CD4-positive, CD25-positive, alpha-beta regulatory T cell (primary cell): ENCODE measurements around the gene CAMK1D. TPM values are rescaled to one million over a fixed set of nuclear protein-coding genes. Genes with fewer than 3 reads are reported as not detected.

Source experiments
- ATAC-seq, 2 donors: fragments of 150-1000 bp; cut with Tn5 transposase; one replicate each; pipeline ENCODE4 v1.10.0; 2021; ENCODE audit warnings: low read depth in 2 of 2, moderate number of reproducible peaks in 2 of 2, moderate library complexity in 1 of 2
- DNase-seq, 3 donors: peaks; one replicate each; pipeline versions ENCODE4 v3.0.0 to v3.0.0-alpha.2; 2012 to 2022; ENCODE audit warnings: mixed read lengths in 1 of 3
- H3K27ac ChIP-seq: one replicate; pipeline ENCODE4 v1.7.0; 2013; ENCODE audit warnings: mild to moderate bottlenecking, low read length; ENCODE audit not compliant: insufficient read depth, poor library complexity, severe bottlenecking
- H3K27me3 ChIP-seq: one replicate; pipeline ENCODE4 v1.7.0; 2013; ENCODE audit warnings: low read length; ENCODE audit not compliant: control insufficient read depth, insufficient read depth
- H3K36me3 ChIP-seq: one replicate; pipeline ENCODE4 v1.7.0; 2013; ENCODE audit warnings: mild to moderate bottlenecking, low read length, moderate library complexity; ENCODE audit not compliant: control insufficient read depth, insufficient read depth
- H3K4me1 ChIP-seq: 2 replicates; pipeline ENCODE4 v1.7.0; 2013; ENCODE audit warnings: mild to moderate bottlenecking, low read length; ENCODE audit not compliant: insufficient read depth, control insufficient read depth, poor library complexity, severe bottlenecking
- H3K4me3 ChIP-seq: one replicate; pipeline ENCODE4 v1.7.0; 2013; ENCODE audit warnings: low read depth, mild to moderate bottlenecking, low read length, moderate library complexity
- H3K9me3 ChIP-seq, 2 experiments: 1 replicate in 1 of 2; 2 replicates in 1 of 2; pipeline ENCODE4 v1.7.0; 2013; ENCODE audit warnings: low read length in 2 of 2, mild to moderate bottlenecking in 1 of 2, moderate library complexity in 1 of 2; ENCODE audit not compliant: control insufficient read depth in 2 of 2
- H3K27ac Mint-ChIP-seq, 3 donors: one replicate each; pipeline ENCODE4 v1.8.0; 2020 to 2022; ENCODE audit warnings: mild to moderate bottlenecking in 3 of 3, mixed read lengths in 3 of 3, moderate library complexity in 2 of 3
- H3K27me3 Mint-ChIP-seq: one replicate; pipeline ENCODE4 v1.8.0; 2022; ENCODE audit warnings: mild to moderate bottlenecking, mixed read lengths
- H3K36me3 Mint-ChIP-seq: one replicate; pipeline ENCODE4 v1.8.0; 2020; ENCODE audit warnings: mixed read lengths
- H3K4me1 Mint-ChIP-seq, 4 donors: one replicate each; pipeline ENCODE4 v1.8.0; 2020 to 2022; ENCODE audit warnings: mixed read lengths in 4 of 4, mild to moderate bottlenecking in 1 of 4
- H3K4me3 Mint-ChIP-seq, 4 donors: one replicate each; pipeline ENCODE4 v1.8.0; 2020 to 2022; ENCODE audit warnings: mild to moderate bottlenecking in 4 of 4, mixed read lengths in 4 of 4, moderate library complexity in 3 of 4
- H3K9me3 Mint-ChIP-seq, 7 donors: one replicate each; pipeline ENCODE4 v1.8.0; 2020 to 2022; ENCODE audit warnings: mixed read lengths in 7 of 7, mild to moderate bottlenecking in 3 of 7, moderate library complexity in 2 of 7
- polyA plus RNA-seq, 4 donors: library from polyadenylated mRNA; unstranded; fragments of 300-500 nt; fragmentation: Illumina TruSeq; gene quantifications; one replicate each; pipeline ENCODE4 v1.2.3, GENCODE V29; 2021
- total RNA-seq: library from RNA; stranded (reverse); gene quantifications from one replicate; pipeline ENCODE4 v1.2.3, GENCODE V29; 2022

Gene CAMK1D
- total and polyA plus RNA-seq, 5 donors from 2014 or later = 4.4 to 25.3 (median 5.2) TPM

GRCh38 chr10:12782537-12782936 is 433.2 kb downstream of the CAMK1D start:
- ATAC-seq (no peak), DNase-seq (peak in 1 of 3 donors; percentile 44)
- Mint-ChIP-seq H3K27ac (peak overlapping the region in 1 of 3 donors; percentile 70), H3K27me3 (no peaks in the 10 kb centered on the region), H3K36me3 (peaks cover 32% of the 10 kb centered on the region), H3K4me3 (no peak overlapping the region), H3K9me3 (no peaks in the 10 kb centered on the region), H3K4me1 (peaks cover 0 to 9% (median 3%) of the 10 kb centered on the region in 4 donors)
- Histone ChIP-seq H3K9me3 (no peaks in the 10 kb centered on the region), H3K36me3 (peaks cover 4% of the 10 kb centered on the region), H3K27ac (no peak overlapping the region), H3K4me1 (no peaks in the 10 kb centered on the region), H3K4me3 (no peak overlapping the region), H3K27me3 (no peaks in the 10 kb centered on the region)

- H3K4me1 Mint-ChIP-seq = peaks cover 0 to 9% (median 3%) of the 10 kb centered on the region in 4 donors
- DNase-seq (no peak), ATAC-seq (no peak)
- H3K9me3 Mint-ChIP-seq = no peaks in the 10 kb centered on the region
- H3K36me3 ChIP-seq = peaks cover 4% of the 10 kb centered on the region
- peaks cover 32% of the 10 kb centered on the region for H3K36me3 Mint-ChIP-seq
- H3K4me3 Mint-ChIP-seq = no peak overlapping the region
- H3K27me3 ChIP-seq = no peaks in the 10 kb centered on the region
- no peak overlapping the region for H3K27ac ChIP-seq
- H3K4me1 ChIP-seq = no peaks in the 10 kb centered on the region
- peak overlapping the region in 1 of 3 donors; percentile 90 for H3K27ac Mint-ChIP-seq
- H3K9me3 ChIP-seq = no peaks in the 10 kb centered on the region
- no peak overlapping the region for H3K4me3 ChIP-seq
- H3K27me3 Mint-ChIP-seq = no peaks in the 10 kb centered on the region
Measured at GRCh38 chr10:12783293-12783692, 433.9 kb downstream of the CAMK1D start.

DNA sequence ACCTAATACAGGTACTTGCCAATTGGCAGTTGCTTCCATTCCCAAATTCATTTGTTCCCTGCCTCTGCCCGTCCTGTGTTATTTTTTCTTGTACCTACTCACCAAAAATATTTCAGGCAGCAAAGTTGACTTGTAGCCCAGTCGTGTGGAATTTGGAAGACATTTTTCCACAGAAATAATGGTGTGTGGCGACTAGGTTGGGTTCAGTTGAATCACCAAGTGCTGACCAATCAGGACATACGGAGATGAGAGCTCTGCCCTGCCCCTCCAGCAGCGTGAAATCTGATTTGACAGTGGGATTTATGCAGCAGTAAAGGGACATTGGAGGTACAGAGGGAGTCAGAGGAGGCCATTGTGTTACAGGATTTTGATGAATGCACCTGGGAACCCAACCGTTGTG is 435.3 kb downstream of the CAMK1D start:
- peaks cover 0 to 9% (median 3%) of the 10 kb centered on the region in 4 donors for H3K4me1 Mint-ChIP-seq
- Histone ChIP-seq H3K9me3 (no peaks in the 10 kb centered on the region), H3K36me3 (peaks cover 4% of the 10 kb centered on the region), H3K4me3 (no peak overlapping the region), H3K4me1 (no peaks in the 10 kb centered on the region), H3K27me3 (no peaks in the 10 kb centered on the region), H3K27ac (no peak overlapping the region)
- peaks cover 33% of the 10 kb centered on the region for H3K36me3 Mint-ChIP-seq
- H3K27ac Mint-ChIP-seq = no peak overlapping the region
- ATAC-seq = no peak
- no peaks in the 10 kb centered on the region for H3K9me3 Mint-ChIP-seq
- no peak for DNase-seq
- no peak overlapping the region for H3K4me3 Mint-ChIP-seq
- no peaks in the 10 kb centered on the region for H3K27me3 Mint-ChIP-seq

- H3K27ac ChIP-seq = no peak overlapping the region
- DNase-seq (no peak), ATAC-seq (no peak)
- peaks cover 0 to 9% (median 3%) of the 10 kb centered on the region in 4 donors for H3K4me1 Mint-ChIP-seq
- peaks cover 4% of the 10 kb centered on the region for H3K36me3 ChIP-seq
- H3K27me3 Mint-ChIP-seq = no peaks in the 10 kb centered on the region
- no peak overlapping the region for H3K4me3 Mint-ChIP-seq
- peaks cover 35% of the 10 kb centered on the region for H3K36me3 Mint-ChIP-seq
- no peaks in the 10 kb centered on the region for H3K9me3 ChIP-seq
- H3K4me1 ChIP-seq = no peaks in the 10 kb centered on the region
- no peaks in the 10 kb centered on the region for H3K27me3 ChIP-seq
- H3K4me3 ChIP-seq = no peak overlapping the region
- H3K9me3 Mint-ChIP-seq = no peaks in the 10 kb centered on the region
- H3K27ac Mint-ChIP-seq = no peak overlapping the region
Measured at GRCh38 chr10:12785415-12785831, 436.1 kb downstream of the CAMK1D start.

- Mint-ChIP-seq H3K36me3 (peaks cover 32% of the 10 kb centered on the region), H3K9me3 (no peaks in the 10 kb centered on the region), H3K4me1 (peaks cover 0 to 5% (median 3%) of the 10 kb centered on the region in 4 donors), H3K27ac (no peak overlapping the region), H3K27me3 (no peaks in the 10 kb centered on the region), H3K4me3 (no peak overlapping the region)
- DNase-seq (no peak), ATAC-seq (no peak)
- H3K4me3 ChIP-seq = no peak overlapping the region
- H3K27me3 ChIP-seq = no peaks in the 10 kb centered on the region
- H3K36me3 ChIP-seq = no peaks in the 10 kb centered on the region
- H3K9me3 ChIP-seq = no peaks in the 10 kb centered on the region
- H3K27ac ChIP-seq = no peak overlapping the region
- H3K4me1 ChIP-seq = no peaks in the 10 kb centered on the region
Measured at GRCh38 chr10:12787297-12787696, 437.9 kb downstream of the CAMK1D start.

DNA sequence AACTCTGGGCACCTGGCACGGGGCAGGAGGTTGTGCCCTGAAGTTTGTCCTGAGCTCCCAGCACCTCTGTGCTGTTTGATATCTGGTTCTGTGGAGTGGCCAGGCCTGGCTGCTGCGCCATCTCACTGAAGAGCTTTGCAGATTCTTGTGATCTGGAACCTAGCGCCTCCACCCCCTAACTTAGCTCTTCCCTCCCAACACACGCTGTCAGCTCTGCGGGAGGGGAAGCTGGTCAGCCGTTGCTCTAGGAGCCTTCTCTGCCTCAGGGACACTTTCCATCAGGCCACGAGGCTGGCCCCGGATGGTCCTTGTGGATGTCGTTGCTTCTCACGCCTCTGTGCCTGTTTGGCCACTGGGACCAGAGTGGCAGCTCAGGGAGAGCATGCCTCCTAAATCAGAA is 438.9 kb downstream of the CAMK1D start:
- no peak for ATAC-seq

GRCh38 chr10:12790270-12790669 is 440.9 kb downstream of the CAMK1D start:
- H3K27me3 Mint-ChIP-seq = no peaks in the 10 kb centered on the region
- no peak overlapping the region for H3K4me3 ChIP-seq
- no peaks in the 10 kb centered on the region for H3K27me3 ChIP-seq
- H3K36me3 Mint-ChIP-seq = peaks cover 41% of the 10 kb centered on the region
- H3K4me3 Mint-ChIP-seq = no peak overlapping the region
- H3K4me1 Mint-ChIP-seq = no peaks in the 10 kb centered on the region
- ATAC-seq (no peak), DNase-seq (no peak)
- H3K36me3 ChIP-seq = no peaks in the 10 kb centered on the region
- H3K27ac ChIP-seq = no peak overlapping the region
- H3K4me1 ChIP-seq = no peaks in the 10 kb centered on the region
- no peaks in the 10 kb centered on the region for H3K9me3 ChIP-seq
- no peak overlapping the region for H3K27ac Mint-ChIP-seq
- H3K9me3 Mint-ChIP-seq = peaks cover 0 to 4% (median 0%) of the 10 kb centered on the region in 7 donors

More for the DNA sequence above, 438.9 kb downstream of the CAMK1D start:
- Histone ChIP-seq H3K4me3 (no peak overlapping the region), H3K9me3 (no peaks in the 10 kb centered on the region), H3K4me1 (no peaks in the 10 kb centered on the region), H3K27ac (no peak overlapping the region), H3K27me3 (no peaks in the 10 kb centered on the region), H3K36me3 (no peaks in the 10 kb centered on the region)
- Mint-ChIP-seq H3K27me3 (no peaks in the 10 kb centered on the region), H3K9me3 (no peaks in the 10 kb centered on the region), H3K36me3 (peaks cover 28% of the 10 kb centered on the region), H3K4me3 (no peak overlapping the region), H3K4me1 (no peaks in the 10 kb centered on the region), H3K27ac (no peak overlapping the region)
- DNase-seq = no peak

DNA sequence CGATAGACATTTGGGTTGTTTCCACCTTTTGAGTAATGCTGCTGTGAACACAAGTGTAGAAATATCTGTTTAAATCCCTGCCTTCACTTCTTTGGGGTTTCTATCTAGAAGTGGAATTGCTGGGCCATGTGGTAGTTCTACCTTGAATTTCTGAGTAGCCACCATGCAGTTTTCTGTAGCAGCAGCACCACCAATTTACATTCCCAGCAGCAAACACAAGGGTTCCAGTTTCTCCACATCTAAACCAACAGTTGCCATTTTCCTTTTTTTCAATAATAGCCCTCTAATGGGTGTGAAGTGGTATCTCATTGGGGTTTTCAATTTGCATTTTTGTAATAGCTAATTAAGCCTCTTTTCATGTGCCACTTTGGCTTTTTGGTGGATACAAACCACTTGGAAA is 442.4 kb downstream of the CAMK1D start:
- peaks cover 41% of the 10 kb centered on the region for H3K36me3 Mint-ChIP-seq
- no peak for ATAC-seq
- Histone ChIP-seq H3K36me3 (no peaks in the 10 kb centered on the region), H3K27ac (no peak overlapping the region), H3K9me3 (no peaks in the 10 kb centered on the region), H3K4me3 (no peak overlapping the region), H3K4me1 (no peaks in the 10 kb centered on the region), H3K27me3 (no peaks in the 10 kb centered on the region)
- H3K4me1 Mint-ChIP-seq = no peaks in the 10 kb centered on the region
- DNase-seq = no peak
- H3K27me3 Mint-ChIP-seq = no peaks in the 10 kb centered on the region
- peaks cover 0 to 4% (median 0%) of the 10 kb centered on the region in 7 donors for H3K9me3 Mint-ChIP-seq
- H3K4me3 Mint-ChIP-seq = no peak overlapping the region
- H3K27ac Mint-ChIP-seq = no peak overlapping the region
